Measurements from ENCODE around the gene FDXR.

GRCh38 chr17:74859459-74860228 is 13.2 kb downstream of the FDXR start, which contains the start of gene GRIN2C:
- TF ChIP-seq GABPA (IDR thresholded peaks at IDR 0.05; ENCODE audit: low read depth) (no peak), CTCF (IDR thresholded peaks at IDR 0.05; ENCODE audit: insufficient read depth, low read length) (no peak)
- TF ChIP-seq, protein P1, sequence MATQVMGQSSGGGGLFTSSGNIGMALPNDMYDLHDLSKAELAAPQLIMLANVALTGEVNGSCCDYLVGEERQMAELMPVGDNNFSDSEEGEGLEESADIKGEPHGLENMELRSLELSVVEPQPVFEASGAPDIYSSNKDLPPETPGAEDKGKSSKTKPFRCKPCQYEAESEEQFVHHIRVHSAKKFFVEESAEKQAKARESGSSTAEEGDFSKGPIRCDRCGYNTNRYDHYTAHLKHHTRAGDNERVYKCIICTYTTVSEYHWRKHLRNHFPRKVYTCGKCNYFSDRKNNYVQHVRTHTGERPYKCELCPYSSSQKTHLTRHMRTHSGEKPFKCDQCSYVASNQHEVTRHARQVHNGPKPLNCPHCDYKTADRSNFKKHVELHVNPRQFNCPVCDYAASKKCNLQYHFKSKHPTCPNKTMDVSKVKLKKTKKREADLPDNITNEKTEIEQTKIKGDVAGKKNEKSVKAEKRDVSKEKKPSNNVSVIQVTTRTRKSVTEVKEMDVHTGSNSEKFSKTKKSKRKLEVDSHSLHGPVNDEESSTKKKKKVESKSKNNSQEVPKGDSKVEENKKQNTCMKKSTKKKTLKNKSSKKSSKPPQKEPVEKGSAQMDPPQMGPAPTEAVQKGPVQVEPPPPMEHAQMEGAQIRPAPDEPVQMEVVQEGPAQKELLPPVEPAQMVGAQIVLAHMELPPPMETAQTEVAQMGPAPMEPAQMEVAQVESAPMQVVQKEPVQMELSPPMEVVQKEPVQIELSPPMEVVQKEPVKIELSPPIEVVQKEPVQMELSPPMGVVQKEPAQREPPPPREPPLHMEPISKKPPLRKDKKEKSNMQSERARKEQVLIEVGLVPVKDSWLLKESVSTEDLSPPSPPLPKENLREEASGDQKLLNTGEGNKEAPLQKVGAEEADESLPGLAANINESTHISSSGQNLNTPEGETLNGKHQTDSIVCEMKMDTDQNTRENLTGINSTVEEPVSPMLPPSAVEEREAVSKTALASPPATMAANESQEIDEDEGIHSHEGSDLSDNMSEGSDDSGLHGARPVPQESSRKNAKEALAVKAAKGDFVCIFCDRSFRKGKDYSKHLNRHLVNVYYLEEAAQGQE (IDR thresholded peaks at IDR 0.05; ENCODE audit: insufficient replicate concordance, low read depth), result no peak
